ENCODE results near the gene DSPP.

DSPP gene

DNA sequence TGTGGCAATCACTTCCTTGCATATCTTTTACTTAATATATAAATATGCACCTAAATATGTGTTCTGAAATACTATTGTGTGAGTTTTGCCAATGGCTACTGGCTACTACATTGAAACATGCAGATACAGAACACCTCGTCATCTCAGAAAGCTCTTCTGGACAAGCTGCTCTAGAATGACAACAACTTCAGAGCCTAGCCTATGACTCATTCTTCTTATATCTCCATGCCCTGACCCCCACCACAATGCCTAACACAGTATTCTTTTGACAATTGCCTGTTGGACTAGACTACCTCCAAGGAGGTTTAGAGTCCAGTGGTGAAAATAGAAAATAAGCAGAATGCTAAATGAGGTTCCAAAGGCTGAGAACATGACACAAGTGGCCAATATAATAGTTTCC lies 24.1 kb downstream of the DSPP start:
- no peak for DNase-seq

DNA sequence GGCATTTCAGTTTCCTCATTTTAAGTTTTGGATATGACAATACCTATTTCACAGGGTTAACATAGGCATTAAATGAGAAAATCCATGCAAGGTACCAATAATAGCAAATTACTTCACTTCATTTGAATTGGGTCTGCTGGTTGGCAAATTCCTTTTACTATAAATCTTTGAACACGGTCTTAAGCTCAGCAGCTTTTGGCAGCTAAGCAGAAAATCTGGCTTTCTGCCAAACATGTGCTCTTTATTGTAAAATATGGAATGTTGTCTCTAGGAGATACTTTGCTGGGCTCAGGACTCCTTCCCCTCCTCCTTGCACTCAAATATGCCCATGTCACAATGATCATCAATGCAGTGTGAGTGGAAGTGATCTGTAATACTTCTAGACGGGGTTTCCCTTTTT lies 24.9 kb downstream of the DSPP start:
- DNase-seq = no peak

DNA sequence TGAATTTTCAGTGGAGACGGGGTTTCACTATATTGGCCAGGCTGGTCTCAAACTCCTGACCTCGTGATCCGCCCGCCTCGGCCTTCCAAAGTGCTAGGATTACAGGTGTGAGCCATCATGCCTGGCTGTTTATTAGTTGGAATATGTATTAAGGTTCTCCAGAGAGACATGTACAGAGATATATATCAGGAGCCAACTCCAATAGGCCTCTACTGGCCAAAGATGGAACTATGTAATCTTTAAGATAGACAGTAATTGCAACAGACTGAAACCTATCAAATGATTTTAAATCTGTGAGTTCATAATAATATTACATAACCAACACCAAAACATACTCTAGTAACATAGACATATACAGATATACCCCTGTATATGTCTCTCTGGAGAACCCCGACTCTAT lies 36.0 kb downstream of the DSPP start:
- no peak for DNase-seq

DNA sequence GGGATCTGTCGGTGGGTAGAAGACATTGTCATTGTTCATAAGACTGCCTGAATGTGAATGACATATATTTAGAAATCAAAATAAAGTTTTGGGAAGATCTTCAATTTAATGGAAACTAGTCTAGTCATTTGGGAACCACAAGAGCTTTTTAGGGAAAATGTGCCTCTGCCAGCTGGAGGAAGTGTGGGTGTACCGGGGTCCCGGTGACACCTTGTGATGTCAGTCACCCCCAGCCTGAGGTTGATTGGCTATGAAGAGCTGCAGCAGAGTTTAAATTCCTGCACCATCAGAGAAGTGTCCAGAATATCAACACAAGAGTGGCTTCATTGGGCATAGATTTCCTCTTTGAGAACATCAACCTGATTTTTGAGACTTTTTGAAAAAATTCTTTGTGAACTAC lies 41.7 kb downstream of the DSPP start, which contains the start of gene DMP1:
Gene DMP1 (plus strand): TSS at position 301 of the 400 bp plus-strand sequence. CDS start 6,213 bp downstream, outside the sequence.
- DNase-seq = no peak

- DNase-seq = no peak
These were observed 42.6 kb downstream of the DSPP start for GRCh38 chr4:87650938-87651337.

DNA sequence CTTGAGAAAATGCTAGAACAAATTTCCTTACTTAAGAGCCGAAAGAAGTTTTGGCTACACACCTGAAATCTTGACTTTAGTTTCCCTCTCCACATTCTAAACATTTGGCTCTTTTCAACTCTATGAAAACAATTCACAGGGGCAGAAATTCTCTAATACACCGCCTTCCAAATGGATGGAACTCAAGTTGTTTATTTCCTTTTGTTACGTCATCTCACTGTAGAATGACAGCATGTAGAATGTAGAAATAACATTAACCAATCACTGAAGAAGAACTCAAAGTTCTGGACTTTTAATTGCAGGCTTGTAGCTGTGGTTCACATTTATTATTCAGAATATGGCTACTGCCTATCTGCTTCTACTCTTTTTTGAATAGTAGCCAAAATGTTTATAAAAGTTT lies 43.6 kb downstream of the DSPP start:
- no peak for DNase-seq

DNA sequence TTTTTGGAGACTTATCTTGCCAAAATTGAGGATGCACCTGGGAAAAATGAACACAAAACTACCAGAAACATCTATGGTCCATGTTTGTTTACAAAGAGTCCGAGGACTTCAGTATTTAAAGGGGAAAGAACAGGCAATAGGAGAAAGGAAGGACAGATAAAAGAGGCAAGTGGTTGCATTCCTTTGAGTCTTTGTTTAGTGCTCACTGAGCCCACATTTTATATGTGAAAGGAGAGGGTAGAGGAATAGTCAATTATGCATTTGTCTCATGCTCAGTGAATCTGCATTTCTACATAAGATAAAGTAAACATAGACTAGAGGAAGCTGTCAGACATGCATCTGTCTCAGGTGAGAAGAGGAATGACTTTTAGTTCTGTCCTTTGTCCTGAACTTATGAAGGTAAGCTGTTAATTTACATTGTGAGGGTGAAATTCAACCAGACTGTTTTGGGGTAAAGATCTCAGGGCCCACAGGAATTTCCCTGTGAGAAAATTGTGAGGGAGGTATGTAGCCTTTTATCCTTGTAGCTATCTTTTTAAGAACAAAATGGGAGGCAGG lies 46.2 kb downstream of the DSPP start:
- DNase-seq = no peak

DNA sequence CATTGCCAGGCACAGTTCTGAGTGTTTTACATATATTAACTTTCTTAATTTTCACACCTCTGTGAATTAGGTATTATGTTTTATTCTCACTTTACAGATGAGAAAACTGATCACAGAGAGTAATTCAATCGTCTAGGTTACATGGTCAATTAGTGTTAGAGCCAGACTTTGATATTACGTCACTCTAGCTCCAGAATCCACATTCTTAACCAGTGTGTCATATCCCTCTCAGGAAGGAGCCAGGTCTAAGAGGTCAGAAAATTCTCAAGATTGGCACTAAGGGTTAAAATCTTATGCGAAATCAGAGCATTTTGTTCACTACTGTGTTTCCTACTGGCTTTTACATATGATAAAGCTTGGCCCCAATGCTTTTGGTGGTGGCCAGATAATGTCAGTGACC lies 49.2 kb downstream of the DSPP start:
- DNase-seq = no peak

GRCh38 chr4:87659247-87659931 lies 51.1 kb downstream of the DSPP start:
- no peak for DNase-seq

- DNase-seq = no peak
These were observed 54.5 kb downstream of the DSPP start for GRCh38 chr4:87662871-87663270.
